Measurements from ENCODE around the gene MARK3. TPM values are rescaled to one million over a fixed set of nuclear protein-coding genes. Genes with fewer than 3 reads are reported as not detected.
A peak's percentile ranks its signal among the peaks of the same experiment; 100 is the strongest.

MARK3 gene
- total and polyA plus RNA-seq, 10 of the 15 experiments (the other 5 are each of a cell fraction or from before 2014, with no cell fraction given): 10.7 to 75.1 (median 41.4) TPM

GRCh38 chr14:103401223-103402214 lies 16.3 kb downstream of the MARK3 start (continued):
- TF ChIP-seq CEBPZ (IDR thresholded peaks at IDR 0.05; ENCODE audit: low read depth, low read length) (no peak), TCF7 (IDR thresholded peaks at IDR 0.05; ENCODE audit: borderline replicate concordance) (no peak), TCF3 (IDR thresholded peaks at IDR 0.05; ENCODE audit: borderline replicate concordance, insufficient read depth, low read depth, low read length) (no peak), BCL3 (IDR thresholded peaks at IDR 0.05; ENCODE audit: borderline replicate concordance, insufficient read depth, low read depth, low read length, poor library complexity, severe bottlenecking) (no peak), ZNF24 (IDR thresholded peaks at IDR 0.05) (no peak), CHD2 (IDR thresholded peaks at IDR 0.05; ENCODE audit: borderline replicate concordance, low read depth, low read length) (no peak), DPF2 (IDR thresholded peaks at IDR 0.05) (0 out of 2 replicates have a peak, but pooled peaks have one; percentile 17), ZNF274 (IDR thresholded peaks at IDR 0.05; ENCODE audit: insufficient read depth, insufficient read length) (no peak), IKZF2 (IDR thresholded peaks at IDR 0.05) (peak in 1 of 2 experiments; percentile 28; a peak in 1 of 4 replicates), TBL1XR1 (IDR thresholded peaks at IDR 0.05; ENCODE audit: low read depth, low read length) (no peak)

Measured in GM12878 (cell line).